K562 (cell line): ENCODE data around the gene CRYBG2. TPM values are rescaled to one million over a fixed set of nuclear protein-coding genes. Genes with fewer than 3 reads are reported as not detected.

Experiments used
- BCOR ChIP-seq: fragments of 450-650 bp; IDR thresholded peaks from 2 replicates; pipeline ENCODE4 v1.6.1; 2016
- CBFA2T3 ChIP-seq: fragments of 450-650 bp; IDR thresholded peaks from 2 replicates; pipeline ENCODE4 v1.6.1; 2017
- CHD1 ChIP-seq: fragments of 200-600 bp; sonication (generic); IDR thresholded peaks from one replicate; pipeline ENCODE4 v1.6.1; 2012; ENCODE audit warnings: mild to moderate bottlenecking, moderate library complexity, low read length, inconsistent platforms
- CREB3L1 ChIP-seq: fragments of 450-650 bp; IDR thresholded peaks from 2 replicates; pipeline ENCODE4 v1.6.1; 2014; ENCODE audit warnings: low read depth, mild to moderate bottlenecking, moderate library complexity, borderline replicate concordance
- KHSRP ChIP-seq: fragments of 450-650 bp; IDR thresholded peaks from 2 replicates; pipeline ENCODE4 v1.6.1; 2017
- MEIS2 ChIP-seq: fragments of 450-650 bp; IDR thresholded peaks from 2 replicates; pipeline ENCODE4 v1.6.1; 2014; ENCODE audit warnings: mild to moderate bottlenecking; ENCODE audit not compliant: partially characterized antibody
- NCOA1 ChIP-seq: fragments of 450-650 bp; IDR thresholded peaks from 2 replicates; pipeline ENCODE4 v1.6.1; 2016; ENCODE audit warnings: low read depth
- NRF1 ChIP-seq, 2 experiments: fragments of 450-650 bp; IDR thresholded peaks in 1 of 2; conservative IDR thresholded peaks in 1 of 2; 2 replicates each; pipeline ENCODE4 v1.6.1; 2014; ENCODE audit warnings: mild to moderate bottlenecking in 2 of 2
- PCBP1 ChIP-seq: fragments of 200-400 bp; formaldehyde crosslinking; IDR thresholded peaks from 2 replicates; pipeline ENCODE4 v1.6.1; 2018; ENCODE audit warnings: mild to moderate bottlenecking, low read depth, low read length; ENCODE audit not compliant: poor library complexity, severe bottlenecking
- PPARD ChIP-seq: fragments of 250-450 bp; sonication (Bioruptor Pico); IDR thresholded peaks from 2 replicates; pipeline ENCODE4 v1.8.0; 2022; ENCODE audit warnings: inconsistent platforms, mild to moderate bottlenecking, moderate library complexity
- SAFB ChIP-seq: fragments of 200-400 bp; formaldehyde crosslinking; IDR thresholded peaks from 2 replicates; pipeline ENCODE4 v1.6.1; 2017; ENCODE audit warnings: low read depth, low read length, borderline replicate concordance
- UBTF ChIP-seq, 2 experiments: IDR thresholded peaks; 2 replicates each; pipeline ENCODE4 v1.6.1; 2012; ENCODE audit warnings: improper control_type of control experiment in 2 of 2, low read depth in 2 of 2, low read length in 2 of 2, borderline replicate concordance in 1 of 2
- ZNF324 ChIP-seq: fragments of 250-450 bp; sonication (Bioruptor Pico); IDR thresholded peaks from 2 replicates; pipeline ENCODE4 v1.4.0; 2020; ENCODE audit warnings: mild to moderate bottlenecking
- ZNF407 ChIP-seq: fragments of 450-650 bp; IDR thresholded peaks from 2 replicates; pipeline ENCODE4 v1.6.1; 2016; ENCODE audit warnings: low read depth
- ZNF589 ChIP-seq: fragments of 200-800 bp; sonication (Bioruptor generic); IDR thresholded peaks from 2 replicates; pipeline ENCODE4 v1.6.1; 2016; ENCODE audit warnings: low read depth, missing genetic modification characterization, missing compliant biosample characterization
- ZNF695 ChIP-seq: fragments of 450-650 bp; formaldehyde crosslinking; IDR thresholded peaks from 2 replicates; pipeline ENCODE4 v1.4.0; 2020; ENCODE audit warnings: mild to moderate bottlenecking, moderate library complexity
- ZNF79 ChIP-seq: fragments of 250-450 bp; sonication (Bioruptor Pico); IDR thresholded peaks from 2 replicates; pipeline ENCODE4 v1.4.0; 2020; ENCODE audit warnings: low read depth, mild to moderate bottlenecking, moderate library complexity
- polyA plus RNA-seq, 8 experiments: library from polyadenylated mRNA; depleted of rRNA in 4 of 8; stranded (reverse) in 5 of 8; unstranded in 3 of 8; fragments of >200 nt; fragmentation: Nextera tagmentation in 2 of 8; fragmentation: Illumina TruSeq in 1 of 8; extraction: Ambion mirVana in 2 of 8; extraction: Trizol in 1 of 8; gene quantifications; 2 replicates each; pipeline versions ENCODE4 v1.2.1 to v1.2.3, GENCODE V29; 2011 to 2014; ENCODE audit warnings: inconsistent platforms in 1 of 8, missing spikeins in 1 of 8
- total RNA-seq, 7 experiments: library from RNA; depleted of rRNA in 6 of 7; stranded (reverse); fragments of >200 nt in 6 of 7; fragmentation: Illumina TruSeq in 2 of 7; extraction: Trizol in 2 of 7; gene quantifications; 2 replicates each; pipeline versions ENCODE4 v1.2.1 to v1.2.3, GENCODE V29; 2011 to 2021; ENCODE audit warnings: low replicate concordance in 1 of 7

Gene CRYBG2
- total and polyA plus RNA-seq, 9 of the 15 experiments (the other 6 are each of a cell fraction or from before 2014, with no cell fraction given): 0.39 to 8.5 (median 3.7) TPM

- no peak for TF ChIP-seq ZNF407
- TF ChIP-seq CHD1: no peak
- peak; percentile 10; the same call in 1 of the 2 replicates for TF ChIP-seq NCOA1
- no peak for TF ChIP-seq CREB3L1
- TF ChIP-seq UBTF (IDR thresholded peaks at IDR 0.05; ENCODE audit: borderline replicate concordance in 1 of 2, low read depth in 2 of 2, low read length in 2 of 2): peak in 1 of 2 experiments; percentile 68; a peak in 1 of 4 replicates
- TF ChIP-seq KHSRP: no peak
- TF ChIP-seq ZNF79 (CRISPR knock-in tag): no peak
- no peak for TF ChIP-seq ZNF695 (CRISPR knock-in tag)
- peak; percentile 62 to 74 for TF ChIP-seq NRF1 (conservative IDR thresholded peaks at IDR 0.05 in 1 of 2, IDR thresholded peaks at IDR 0.05 in 1 of 2)
- TF ChIP-seq PCBP1: no peak
- no peak for TF ChIP-seq CBFA2T3
- TF ChIP-seq SAFB: no peak
- TF ChIP-seq BCOR: 0 out of 2 replicates have a peak, but pooled peaks have one; percentile 21
- no peak for TF ChIP-seq MEIS2
- TF ChIP-seq PPARD (CRISPR knock-in tag): no peak
- no peak for TF ChIP-seq ZNF589
- no peak for TF ChIP-seq ZNF324 (CRISPR knock-in tag)
These were observed 32.5 kb downstream of the CRYBG2 start (continued) for GRCh38 chr1:26321315-26322041.
